SH-SY5Y (cell line): ENCODE results near the gene CRYBG3.

Experiments
- GATA2 ChIP-seq: IDR thresholded peaks from 2 replicates; pipeline ENCODE4 v1.6.1; 2011; ENCODE audit warnings: mild to moderate bottlenecking, low read depth, low read length
- GATA3 ChIP-seq: IDR thresholded peaks from 2 replicates; pipeline ENCODE4 v1.6.1; 2011; ENCODE audit warnings: low read depth, mild to moderate bottlenecking, low read length, moderate library complexity

GRCh38 chr3:97939401-97939800 lies 117.6 kb downstream of the CRYBG3 start:
- TF ChIP-seq GATA3 (no peak), GATA2 (no peak)
